ENCODE measurements around the gene SLC34A3.

Gene SLC34A3

GRCh38 chr9:137198051-137198901, 32.4 kb upstream of the SLC34A3 start:
- no peak for DNase-seq

DNA sequence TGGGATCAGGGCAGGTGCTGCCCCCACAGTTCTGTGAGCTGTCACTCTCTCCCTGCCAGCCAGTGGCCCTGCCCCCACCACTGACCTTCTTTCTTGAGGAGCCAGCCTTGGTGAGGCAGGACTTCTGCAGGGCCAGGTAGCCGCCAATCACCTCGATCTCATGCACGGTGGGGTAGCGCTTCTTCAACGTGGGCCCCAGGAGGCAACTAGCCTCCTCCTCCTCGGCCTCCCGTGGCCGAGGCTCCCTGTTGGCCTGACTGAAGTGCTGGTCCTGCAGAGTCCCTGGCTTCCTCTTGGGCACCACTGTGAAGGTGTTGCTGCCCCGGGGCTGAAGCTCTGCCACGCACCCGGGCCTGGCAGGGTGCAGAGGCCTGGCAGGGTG, 31.8 kb upstream of the SLC34A3 start:
- no peak for DNase-seq

DNA sequence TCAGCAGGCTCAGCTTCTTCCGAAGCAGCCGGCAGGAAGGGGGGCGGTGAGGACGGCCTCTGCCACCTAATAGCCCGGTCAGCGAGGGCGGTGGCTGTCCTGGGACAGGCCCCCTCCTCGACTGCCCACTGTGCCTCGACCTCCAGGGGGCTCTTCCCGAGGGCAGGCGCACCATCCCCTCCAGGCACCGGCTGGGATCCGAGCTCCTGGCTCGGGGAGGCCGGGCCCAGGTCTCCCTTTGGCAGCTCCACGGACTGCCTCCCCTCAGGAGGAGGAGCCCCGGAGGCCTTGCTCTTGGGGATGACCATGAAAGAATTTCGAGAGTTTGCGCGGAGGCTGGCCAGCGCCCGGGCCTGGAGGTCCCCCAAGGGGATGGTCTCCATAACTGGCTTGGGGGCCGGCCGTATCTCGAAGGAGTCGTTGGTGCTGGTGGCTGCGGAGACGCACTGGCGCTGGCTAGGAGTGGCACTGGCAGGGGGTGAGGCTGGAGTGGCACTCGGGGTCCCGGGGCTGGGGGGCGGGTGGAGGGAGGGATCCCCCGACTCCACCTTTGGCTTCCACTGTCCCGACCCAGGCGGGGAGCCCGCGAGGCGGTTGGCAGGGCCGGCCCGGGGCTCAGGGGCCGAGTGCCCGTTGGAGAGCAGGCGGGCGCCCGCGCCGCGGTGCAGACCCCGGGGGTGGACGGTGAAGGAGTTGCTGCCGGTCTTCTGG, 31.1 kb upstream of the SLC34A3 start:
- DNase-seq = no peak

GRCh38 chr9:137200311-137201204, 30.1 kb upstream of the SLC34A3 start, which contains the start of gene TPRN:
Gene TPRN (minus strand): TSS chr9:137200741. CDS start chr9:137200711, 30 bp downstream.
- peak; percentile 99 for DNase-seq

DNA sequence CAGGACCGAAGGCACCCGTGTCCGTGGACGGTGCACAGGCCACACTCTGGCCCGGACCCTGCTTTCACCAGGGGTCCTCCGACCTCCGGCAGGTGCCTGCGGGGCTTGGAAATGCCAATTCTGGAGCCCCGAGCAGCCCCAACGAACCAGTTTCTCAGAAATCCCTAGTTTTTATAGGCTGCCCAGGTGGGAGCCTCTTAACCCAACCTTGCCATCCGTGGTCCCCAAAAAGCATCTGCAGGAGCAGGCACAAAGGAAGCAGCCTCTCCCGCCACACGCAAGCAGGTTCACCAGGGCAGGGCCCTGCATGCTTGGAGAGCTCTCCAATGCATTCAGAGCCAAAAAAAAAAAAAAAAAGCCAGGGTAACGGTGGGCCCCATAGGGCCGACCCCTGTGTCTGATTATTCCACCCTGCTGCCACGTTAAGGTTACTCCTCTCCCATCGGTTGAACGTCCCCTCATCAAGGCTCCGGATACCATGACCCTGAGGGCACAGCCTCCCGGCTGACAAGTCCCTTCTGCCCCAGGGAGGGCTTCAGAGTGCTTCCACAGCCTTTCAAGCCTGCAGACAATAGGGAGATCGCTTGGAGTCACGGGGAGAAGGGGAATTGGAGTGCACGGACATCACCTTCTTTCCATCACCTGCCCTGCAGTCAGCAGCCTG, 29.4 kb upstream of the SLC34A3 start:
- no peak for DNase-seq

DNA sequence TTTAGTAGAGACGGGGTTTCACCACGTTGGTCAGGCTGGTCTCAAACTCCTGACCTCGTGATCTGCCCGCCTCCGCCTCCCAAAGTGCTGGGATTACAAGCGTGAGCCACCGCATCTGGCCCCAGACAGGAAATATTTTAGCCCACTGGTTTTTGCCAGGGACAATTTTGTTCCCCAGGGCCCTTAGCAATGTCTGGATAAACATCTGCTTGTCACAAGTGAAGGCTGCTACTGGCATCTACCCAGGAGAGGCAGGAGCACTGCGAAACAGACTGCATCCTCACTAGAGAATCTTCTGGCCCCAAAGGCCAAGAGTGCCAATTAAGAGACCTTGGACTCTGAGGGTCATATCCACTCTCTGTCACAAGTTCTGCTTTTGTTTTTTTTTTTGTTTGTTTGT, 27.7 kb upstream of the SLC34A3 start:
- DNase-seq = no peak

GRCh38 chr9:137204731-137205125, 26.0 kb upstream of the SLC34A3 start:
- no peak for DNase-seq

- peak; percentile 81 to 85 for DNase-seq
Measured at GRCh38 chr9:137205126-137206069, 25.3 kb upstream of the SLC34A3 start, which contains the start of the genes NDOR1 and TMEM203. Gene NDOR1 (plus strand): TSS chr9:137205700. CDS start chr9:137205778, 78 bp downstream. Gene TMEM203 (minus strand): TSS chr9:137205648. CDS start chr9:137205414, 234 bp downstream.

DNA sequence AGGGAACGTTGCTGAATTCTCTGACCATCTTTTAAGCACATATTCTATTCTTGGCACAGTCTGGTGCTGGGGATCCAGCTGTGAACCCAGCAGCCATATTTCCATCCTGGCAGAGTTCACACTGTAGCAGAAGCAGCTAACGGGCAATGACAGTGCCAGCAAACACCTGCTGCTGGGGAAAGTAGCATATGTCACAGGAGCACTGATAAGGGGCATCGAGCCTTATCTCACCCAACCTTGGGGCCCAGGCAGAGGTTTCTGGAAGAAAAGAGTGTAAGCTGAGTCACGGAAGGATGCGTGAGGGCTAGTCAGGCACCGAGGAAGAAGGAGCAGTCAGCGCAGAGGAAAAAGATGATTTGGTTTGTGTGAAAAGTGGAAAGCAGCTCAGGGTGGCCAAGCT, 24.1 kb upstream of the SLC34A3 start:
- DNase-seq = no peak

GRCh38 chr9:137211532-137211931, 19.2 kb upstream of the SLC34A3 start:
- DNase-seq = no peak

DNA sequence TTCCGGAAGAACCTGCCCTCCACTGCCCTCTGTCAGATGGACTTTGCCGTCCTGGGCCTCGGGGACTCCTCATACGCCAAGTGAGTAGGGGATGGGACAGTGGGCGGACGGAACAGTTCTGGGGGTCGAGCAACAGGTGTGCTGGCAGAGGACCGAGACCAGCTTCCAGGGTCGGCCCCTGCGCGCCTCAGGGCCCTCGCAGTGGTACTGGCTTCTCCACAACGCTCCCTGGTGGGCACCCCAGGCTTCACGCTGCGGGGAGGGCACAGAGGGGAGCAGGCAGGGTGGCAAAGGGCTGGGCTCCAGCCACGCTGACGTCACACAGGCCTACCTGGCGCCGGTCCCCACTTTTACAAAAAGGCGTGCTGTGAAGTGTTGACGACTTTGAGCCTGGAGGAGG, 18.2 kb upstream of the SLC34A3 start:
- no peak for DNase-seq

GRCh38 chr9:137213160-137214060, 17.3 kb upstream of the SLC34A3 start:
- no peak for DNase-seq

GRCh38 chr9:137214620-137215019, 16.1 kb upstream of the SLC34A3 start:
- DNase-seq = no peak

- DNase-seq = no peak
Measured at GRCh38 chr9:137215196-137215986, 15.3 kb upstream of the SLC34A3 start.

GRCh38 chr9:137216188-137216965, 14.3 kb upstream of the SLC34A3 start:
- no peak for DNase-seq

DNA sequence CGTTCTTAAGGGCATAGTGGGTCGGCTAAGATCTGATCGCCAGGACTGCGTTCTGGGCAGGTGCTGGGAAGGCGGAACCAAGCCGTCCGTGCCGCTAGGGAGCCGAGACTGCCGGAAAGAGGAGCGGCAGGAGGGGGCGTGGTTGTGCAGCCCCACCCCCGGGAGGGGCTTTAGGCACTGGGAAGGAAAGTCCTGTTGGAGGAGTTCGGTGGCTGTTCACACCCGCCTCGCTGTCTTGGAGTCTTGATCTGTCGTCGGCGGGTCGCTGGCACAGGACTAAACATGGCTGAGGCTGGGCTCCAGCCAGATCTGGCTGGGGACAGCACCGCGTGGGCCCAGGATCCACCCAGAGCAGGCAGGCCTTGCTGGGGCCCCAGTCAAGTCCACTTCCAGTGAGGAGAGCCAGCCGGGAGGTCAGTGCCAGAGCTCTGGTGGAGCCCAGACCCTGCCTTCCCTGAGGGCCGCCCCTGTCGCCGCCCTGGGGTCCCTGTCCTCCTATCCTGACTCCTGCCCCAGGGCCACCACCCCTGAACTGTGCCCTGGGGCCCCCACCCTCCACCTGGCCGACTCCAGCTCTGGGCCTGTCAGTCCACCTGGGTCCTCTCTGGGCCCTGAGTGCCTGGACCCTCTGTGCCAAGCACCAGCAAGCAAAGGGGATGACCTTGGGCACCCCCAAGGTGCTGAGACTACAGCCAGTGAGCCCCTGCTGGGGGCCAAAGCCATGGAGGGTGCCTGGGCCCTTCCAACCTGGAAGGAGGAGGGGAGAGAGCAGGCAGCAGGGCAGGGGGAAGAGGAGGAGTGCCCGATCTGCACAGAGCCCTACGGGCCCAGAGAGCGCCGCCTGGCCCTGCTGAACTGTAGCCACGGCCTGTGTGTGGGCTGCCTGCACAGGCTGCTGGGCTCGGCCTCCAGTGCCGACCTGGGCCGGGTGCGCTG, 13.2 kb upstream of the SLC34A3 start:
- DNase-seq = no peak

DNA sequence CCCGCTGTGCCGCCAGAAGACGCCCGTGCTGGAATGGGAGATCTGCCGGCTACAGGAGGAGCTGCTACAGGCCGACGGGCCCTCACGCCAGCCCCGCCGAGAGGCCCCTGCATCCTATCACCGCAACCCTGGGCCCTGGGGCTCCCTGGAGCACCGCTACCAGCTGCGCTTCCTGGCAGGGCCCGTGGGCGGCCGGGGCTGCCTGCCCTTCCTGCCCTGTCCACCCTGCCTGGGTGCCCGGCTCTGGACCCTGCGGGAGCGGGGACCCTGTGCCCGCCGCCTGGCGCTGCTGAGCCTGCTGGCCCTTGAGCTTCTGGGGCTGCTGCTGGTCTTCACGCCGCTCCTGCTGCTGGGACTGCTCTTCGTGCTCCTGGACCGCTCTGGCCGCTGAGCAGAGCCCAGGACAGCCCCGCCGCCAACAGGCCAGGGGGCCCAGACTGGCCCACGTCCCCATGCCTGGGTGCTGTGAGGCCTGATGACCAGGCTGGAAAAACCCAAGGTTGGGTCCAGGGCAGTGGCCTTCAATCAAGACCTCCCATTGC, 12.4 kb upstream of the SLC34A3 start:
- no peak for DNase-seq
